GM21528 (cell line): ENCODE measurements around the gene IFNL4.
"Not testable (repeated sequence)": the region's sequence is repeated elsewhere in the genome, so short reads cannot be mapped to it uniquely, and the experiment has no call there.

Experiments used
- ATAC-seq: cut with Tn5 transposase; IDR thresholded peaks from one replicate; pipeline ENCODE4 v1.9.1; 2021; ENCODE audit warnings: mild to moderate bottlenecking, moderate library complexity; ENCODE audit not compliant: unreplicated experiment, low FRiP score

IFNL4 gene

DNA sequence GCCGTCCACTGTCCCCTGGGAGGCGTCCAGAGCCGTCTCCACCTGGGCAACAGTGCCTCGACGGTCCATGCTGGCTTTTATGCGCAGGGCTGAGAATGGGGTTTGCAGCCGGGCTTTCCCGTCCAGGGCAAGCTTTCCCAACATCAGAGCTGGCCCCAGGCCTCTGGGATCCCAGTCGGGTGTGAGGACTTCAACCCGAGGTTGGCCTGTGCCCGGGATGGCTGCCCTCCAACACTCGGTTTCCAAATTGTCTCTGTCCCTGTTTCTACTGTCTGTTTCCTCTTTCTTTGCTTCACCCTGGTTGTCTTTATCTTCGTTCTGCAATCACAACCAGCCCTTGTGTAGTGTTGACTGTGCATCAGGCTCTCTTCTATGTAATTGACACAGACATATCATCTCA, at the start of gene IFNL4:
IFNL4 (minus strand) TSS at position 51 of the 400 bp plus-strand sequence.
- ATAC-seq = no peak

DNA sequence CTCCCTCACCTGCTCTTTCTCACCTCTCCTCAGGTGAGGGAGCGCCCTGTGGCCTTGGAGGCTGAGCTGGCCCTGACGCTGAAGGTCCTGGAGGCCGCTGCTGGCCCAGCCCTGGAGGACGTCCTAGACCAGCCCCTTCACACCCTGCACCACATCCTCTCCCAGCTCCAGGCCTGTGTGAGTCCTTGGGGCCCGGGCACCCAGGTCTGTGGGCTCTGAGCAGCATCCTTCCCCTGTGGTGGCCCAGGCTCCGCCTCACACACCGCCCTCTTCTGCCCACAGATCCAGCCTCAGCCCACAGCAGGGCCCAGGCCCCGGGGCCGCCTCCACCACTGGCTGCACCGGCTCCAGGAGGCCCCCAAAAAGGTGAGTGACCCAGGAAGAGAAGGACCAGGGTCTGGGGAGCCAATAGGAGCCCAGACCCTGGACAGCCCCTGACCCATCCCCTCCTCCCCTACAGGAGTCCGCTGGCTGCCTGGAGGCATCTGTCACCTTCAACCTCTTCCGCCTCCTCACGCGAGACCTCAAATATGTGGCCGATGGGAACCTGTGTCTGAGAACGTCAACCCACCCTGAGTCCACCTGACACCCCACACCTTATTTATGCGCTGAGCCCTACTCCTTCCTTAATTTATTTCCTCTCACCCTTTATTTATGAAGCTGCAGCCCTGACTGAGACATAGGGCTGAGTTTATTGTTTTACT, 49.4 kb upstream of the IFNL4 start:
- ATAC-seq = no peak

DNA sequence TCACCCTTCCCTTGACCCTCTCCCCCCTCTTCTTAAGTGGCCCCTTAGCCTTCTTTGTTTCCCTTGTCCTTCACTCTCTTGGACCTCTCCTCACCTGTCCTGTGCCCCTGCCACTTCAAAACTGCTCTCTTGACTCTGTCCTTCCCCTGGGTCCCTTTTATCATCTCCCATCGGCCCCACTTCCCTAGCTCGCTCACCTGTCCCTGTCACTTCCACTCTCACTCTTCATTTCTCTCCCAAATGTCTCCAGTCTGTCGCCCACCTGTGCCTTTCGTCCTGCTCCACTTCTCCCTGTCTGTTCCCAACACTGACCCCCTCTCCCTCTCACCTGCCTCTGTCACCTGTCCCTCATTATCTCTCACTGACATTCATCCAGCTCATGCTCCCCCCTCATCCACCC, 48.2 kb upstream of the IFNL4 start:
- ATAC-seq = no peak

DNA sequence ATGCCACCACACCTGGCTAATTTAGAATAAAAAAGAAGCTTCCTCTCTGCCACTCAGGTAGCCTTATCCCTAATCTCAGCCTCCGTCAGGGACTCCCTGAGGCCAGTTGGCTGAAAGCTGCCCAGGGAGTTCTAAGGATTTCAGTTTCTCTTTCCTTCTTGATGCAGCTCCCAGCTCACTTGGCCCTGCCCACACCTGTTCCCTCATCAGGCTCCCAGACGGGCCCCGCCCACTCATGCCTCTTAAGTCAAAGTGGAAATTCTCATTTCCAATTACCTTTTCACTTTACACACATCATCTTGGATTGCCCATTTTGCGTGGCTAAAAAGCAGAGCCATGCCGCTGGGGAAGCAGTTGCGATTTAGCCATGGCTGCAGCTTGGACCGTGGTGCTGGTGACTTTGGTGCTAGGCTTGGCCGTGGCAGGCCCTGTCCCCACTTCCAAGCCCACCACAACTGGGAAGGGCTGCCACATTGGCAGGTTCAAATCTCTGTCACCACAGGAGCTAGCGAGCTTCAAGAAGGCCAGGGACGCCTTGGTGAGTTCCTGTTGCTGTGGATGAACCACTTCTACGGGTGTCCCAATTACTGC, 47.5 kb upstream of the IFNL4 start, which contains the start of gene IFNL1:
IFNL1 (plus strand) TSS at position 353 of the 591 bp plus-strand sequence; CDS start at position 368, 15 bp downstream.
- no peak for ATAC-seq

DNA sequence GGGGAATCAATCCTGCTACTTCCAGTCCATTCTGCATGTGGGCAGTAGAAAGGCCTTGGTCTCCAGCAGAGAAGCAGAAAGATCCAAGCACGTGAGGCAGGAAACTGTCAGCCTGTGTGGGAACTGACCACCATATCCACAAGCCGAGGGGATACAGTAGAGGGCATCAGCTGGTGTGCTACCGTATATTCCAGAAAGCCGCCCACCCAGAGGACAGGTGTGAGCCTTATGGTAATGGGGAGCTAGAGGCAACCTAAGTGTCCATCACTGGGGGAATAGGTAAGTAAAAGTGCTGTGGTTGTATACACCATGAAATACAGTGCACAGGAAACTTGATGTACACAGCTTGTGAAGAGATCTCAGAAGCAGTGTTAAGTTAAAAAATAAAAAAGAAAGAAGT, 44.7 kb upstream of the IFNL4 start:
- no peak for ATAC-seq

DNA sequence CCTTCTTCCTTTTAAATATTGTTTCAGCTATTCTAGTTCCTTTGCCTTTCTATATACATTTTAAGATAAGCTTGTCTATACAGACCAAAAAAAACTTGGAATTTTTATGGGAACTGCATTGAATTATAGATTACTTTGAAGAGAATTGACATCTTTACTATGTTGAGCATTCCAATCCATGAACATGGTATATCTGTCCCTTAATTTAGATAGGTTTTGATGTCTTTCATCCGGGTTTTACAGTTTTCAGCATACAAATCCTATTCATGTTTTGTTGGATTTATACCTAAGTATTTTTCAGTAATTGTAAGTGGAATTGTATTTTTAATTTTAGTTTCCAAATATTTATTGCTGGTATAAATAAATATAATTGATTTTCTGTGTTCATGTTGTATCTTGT, 35.4 kb upstream of the IFNL4 start:
- ATAC-seq = no peak

DNA sequence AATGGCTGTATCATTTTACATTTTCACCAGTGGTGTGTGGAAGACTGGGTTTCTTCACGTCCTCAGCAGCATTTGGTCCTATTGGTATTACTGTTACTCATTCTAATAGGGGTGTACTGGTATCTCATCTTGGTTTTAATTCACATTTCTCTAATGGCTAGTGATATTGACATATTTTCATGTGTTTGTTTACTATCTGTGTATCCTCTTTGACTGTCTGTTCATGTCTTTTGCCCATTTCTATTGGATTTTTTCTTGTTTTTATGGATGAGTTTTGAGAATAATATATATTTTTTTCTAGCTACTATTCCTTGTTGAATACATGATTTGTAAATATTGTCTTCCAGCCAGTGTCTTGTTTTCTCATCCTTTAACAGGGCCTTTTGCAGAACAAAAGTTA, 33.4 kb upstream of the IFNL4 start:
- no peak for ATAC-seq

DNA sequence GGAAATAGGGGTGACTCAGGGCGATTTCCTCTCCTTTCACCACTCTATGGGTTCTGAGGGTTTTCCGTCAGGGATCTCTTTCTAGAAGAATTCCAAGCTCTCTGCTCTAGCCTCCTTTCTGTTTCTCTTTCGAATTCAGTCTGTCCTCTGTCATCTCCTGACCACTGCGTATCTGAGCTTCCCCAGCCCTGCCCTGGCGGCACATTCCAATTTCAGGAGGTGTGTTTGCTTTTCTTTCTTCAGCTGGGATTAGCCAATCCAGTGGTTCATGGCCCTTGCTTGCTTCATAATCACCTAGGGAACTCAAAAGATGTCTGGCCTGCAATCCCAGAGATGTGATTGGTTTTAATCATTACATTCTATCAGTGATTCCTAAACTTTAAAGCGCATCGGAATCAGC, 28.9 kb upstream of the IFNL4 start:
- no peak for ATAC-seq

DNA sequence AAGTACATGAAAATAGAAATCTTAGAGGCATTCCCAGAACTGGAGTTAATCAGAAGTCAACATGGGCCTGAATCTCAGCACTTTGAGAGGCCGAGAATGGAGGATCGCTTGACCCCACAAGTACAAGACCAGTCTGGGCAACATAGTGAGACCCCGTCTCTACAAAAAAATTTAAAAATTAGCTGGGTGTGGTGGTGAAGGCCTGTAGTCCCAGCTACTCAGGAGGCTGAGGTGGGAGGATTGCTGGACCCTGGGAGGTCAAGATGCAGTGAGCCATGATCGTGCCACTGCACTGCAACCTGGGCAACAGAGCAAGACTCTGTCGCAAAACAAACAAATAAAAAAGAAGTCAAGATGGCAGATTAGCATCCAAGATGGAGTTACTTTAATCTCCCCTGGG, 28.1 kb upstream of the IFNL4 start:
- no peak for ATAC-seq

DNA sequence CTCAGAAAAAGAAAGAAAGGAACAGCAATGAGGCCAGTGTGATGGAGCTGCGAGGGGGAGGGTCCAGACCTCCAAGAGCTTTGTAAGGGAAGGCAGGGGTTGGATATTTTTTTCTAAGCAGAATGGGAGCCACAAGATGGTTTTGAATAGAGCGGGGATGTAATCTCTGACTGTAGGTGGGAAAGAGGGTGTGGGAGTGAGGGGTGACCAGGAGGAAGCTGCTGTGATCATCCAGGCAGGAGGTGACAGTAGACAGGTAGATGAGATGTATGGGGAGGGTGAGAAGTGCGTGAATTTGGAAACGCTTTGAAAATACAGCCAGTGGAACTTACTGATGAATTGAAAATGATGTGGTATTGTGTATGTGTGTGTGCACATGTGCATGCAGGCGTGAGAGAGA, 26.9 kb upstream of the IFNL4 start:
- no peak for ATAC-seq

DNA sequence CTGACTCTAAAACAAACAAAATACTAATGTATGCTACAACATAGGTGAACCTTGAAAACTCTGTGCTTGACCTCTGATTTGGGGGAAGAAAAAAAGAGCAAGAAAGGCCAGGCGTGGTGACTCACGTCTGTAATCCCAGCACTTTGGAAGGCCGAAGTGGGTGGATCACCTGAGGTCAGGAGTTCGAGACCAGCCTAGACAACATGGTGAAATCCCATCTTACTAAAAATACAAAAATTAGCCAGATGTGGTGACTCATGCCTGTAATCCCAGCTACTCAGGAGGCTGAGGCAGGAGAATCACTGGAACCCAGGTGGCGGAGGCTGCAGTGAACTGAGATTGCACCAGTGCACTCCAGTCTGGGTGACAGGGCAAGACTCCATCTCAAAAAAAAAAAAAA, 25.2 kb upstream of the IFNL4 start:
- not testable (repeated sequence) for ATAC-seq

DNA sequence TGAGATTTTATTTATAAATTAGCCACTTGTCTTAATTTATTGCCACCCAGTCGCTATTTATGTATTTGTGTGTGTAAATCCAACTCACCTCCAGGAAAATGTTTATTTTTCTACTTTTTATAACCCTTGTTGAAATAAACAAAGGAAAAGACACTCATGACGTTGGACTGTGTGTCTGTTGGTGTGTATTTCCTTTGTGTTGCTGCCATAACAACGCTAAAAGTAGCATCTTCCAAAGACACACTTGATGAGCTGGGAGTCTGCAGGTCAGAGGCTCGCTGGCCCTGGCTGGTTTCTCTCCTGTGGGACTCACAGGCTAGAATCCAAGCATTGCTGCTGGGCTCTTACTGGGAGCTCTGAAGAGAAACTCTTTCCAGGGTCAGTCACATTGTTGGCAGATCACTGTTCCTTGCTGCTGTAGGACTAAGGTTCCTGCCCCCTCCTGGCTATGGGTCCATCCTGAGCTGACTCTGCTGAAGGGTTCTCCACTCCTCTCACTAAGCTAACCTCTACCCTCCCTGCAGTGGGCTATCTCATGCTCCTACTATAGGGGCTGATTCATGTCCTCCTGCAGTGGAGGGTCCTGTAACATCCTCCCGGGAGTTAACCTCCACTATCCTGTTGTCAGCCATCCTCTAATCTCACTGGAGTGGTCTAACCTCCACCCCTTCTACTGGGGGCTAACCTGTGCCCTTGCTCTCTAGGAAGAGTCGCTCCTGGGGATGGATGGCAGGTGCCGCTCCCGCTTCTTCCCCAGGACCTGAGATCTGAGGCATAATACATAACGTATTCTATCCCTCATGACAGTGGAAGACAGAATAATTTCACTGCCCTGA, 21.6 kb upstream of the IFNL4 start:
- no peak for ATAC-seq

DNA sequence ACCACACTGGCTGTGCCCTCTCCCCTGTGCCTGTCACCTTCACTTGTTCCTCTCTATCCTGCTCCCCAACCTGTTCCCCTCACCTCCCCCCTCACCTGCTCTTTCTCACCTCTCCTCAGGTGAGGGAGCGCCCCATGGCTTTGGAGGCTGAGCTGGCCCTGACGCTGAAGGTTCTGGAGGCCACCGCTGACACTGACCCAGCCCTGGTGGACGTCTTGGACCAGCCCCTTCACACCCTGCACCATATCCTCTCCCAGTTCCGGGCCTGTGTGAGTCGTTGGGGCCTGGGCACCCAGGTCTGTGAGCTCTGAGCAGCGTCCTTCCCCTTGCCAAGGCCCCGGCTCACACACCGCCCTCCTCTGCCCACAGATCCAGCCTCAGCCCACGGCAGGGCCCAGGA, 20.7 kb upstream of the IFNL4 start:
- ATAC-seq = not testable (repeated sequence)

DNA sequence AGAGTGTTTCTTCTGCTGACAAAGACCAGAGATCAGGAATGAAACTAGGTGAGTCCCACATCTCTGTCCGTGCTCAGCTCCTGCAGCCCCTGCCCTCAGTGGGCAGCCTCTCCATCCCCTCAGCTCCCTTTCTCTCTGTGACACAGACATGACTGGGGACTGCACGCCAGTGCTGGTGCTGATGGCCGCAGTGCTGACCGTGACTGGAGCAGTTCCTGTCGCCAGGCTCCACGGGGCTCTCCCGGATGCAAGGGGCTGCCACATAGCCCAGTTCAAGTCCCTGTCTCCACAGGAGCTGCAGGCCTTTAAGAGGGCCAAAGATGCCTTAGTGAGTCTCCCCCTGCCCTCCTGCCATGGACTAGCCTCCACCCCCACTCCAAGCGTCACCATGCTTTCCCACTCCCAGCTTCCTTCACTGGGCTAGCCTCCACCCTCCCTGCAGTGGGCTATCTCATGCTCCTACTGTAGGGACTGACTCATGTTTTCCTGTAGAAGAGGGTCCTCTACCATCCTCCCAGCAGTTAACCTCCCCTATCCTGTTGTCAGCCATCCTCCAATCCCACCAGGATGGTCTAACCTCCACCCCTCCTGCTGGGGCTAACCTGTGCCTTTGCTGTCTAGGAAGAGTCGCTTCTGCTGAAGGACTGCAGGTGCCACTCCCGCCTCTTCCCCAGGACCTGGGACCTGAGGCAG, 20.0 kb upstream of the IFNL4 start:
- not testable (repeated sequence) for ATAC-seq

DNA sequence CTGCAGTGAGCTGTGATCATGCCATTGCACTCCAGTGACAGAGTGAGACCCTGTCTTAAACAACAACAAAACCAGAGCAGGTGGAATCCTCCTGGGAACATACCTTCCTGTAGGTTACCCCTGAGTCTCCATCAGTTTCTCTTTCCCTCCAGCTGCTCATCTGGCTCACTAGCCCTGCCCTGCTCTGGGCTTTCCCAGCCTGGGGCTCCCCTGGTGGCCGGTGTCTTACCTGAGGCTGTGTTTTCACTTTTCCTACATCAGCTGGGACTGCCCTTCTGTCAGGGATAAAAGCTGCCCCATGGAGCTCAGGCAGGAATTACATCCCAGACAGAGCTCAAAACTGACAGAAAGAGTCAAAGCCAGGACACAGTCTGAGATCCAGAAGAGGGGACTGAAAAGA, 19.4 kb upstream of the IFNL4 start, which contains the start of gene IFNL2:
IFNL2 (plus strand) TSS at position 312 of the 400 bp plus-strand sequence. CDS start 173 bp downstream, outside the sequence.
- not testable (repeated sequence) for ATAC-seq

DNA sequence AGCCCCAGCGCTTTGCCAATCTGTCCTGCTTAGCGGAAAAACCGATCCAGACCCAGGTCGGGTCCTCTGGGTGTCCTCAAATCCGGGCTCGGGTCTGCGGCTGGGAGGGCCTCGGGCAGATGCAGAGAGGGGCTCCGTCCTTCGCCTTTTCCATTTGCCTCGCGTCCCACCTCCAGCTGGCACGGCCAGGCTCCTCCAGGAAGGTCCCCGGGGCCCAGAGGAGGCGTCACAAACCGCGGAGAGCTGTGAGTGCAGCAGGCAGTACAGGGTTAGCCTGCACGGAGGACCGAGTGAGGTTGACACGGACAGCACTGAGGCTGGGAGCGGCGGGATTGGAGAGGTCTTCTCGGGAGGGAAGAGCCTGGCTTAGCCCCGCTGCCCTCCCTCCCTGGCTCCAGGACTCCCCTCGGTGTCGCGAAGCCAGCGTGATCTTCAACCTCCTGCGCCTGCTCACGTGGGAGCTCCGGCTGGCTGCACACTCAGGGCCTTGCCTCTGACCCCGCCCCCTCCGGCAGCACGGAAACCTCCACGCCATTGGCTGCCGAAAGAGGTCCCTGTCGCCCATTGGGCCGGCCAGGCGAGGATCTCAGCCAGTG, 16.8 kb upstream of the IFNL4 start:
- ATAC-seq = no peak

DNA sequence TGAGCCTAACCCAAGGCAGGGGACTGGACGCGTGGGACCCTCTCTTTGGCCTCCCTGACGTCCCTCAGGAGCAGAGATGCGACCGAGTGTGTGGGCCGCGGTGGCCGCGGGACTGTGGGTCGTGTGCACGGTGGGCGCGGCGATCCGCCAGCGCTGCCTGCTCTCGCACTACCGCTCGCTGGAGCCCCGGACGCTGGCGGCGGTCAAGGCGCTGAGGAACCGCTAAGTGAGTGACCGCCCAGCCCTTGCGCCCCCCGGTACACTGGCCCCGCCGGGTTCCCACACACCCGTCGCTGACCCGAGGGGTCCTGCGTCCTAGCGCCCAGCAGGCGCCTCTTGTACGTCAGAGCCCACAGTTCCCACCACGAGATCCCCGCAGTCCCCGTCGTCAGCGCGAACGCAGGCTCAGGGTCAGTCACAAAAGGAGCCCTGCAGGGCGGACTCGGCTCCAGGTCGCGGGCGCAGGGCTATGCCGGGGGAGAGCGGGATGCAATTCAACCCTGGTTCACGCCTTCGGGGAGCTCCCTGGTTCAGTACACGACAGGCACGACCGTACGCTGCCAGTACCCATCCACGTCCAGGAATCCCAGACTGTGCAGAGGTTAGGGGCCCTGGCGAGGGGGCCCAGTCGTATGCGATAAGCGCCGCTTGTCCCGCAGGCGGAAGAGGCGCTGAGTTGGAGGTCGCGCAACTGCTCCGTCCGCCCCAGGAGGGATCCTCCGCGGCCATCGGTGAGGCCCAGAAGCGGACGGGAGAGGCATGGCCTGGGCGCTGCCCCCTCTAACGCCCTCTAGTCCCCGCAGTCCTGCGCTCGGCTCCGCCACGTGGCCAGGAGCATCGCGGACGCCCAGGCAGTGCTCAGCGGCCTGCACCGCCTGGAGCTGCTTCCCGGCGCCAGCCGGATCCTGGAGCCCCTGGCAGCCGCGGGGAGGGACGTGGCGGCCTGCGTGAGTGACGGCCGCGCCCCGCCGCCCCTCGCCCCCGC, 15.9 kb upstream of the IFNL4 start:
- no peak for ATAC-seq

DNA sequence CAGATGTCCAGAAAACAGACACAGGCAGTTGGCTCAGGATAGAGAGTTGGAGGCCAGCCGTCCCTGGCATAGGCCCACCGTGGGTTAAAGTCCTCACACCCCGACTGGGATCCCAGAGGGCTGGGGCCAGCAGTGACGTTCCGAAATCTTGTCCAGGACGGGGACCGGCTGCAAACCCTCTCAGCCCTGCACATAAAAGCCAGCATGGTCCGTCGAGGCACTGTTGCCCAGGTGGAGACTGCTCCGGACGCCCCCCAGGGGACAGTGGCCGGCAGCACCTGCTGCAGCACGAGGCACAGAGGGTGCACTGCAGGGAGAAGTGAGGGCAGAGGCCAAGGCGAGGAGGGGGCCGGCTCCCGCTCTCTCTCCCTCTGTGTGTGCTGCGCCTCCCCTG, 15.3 kb upstream of the IFNL4 start:
- no peak for ATAC-seq

DNA sequence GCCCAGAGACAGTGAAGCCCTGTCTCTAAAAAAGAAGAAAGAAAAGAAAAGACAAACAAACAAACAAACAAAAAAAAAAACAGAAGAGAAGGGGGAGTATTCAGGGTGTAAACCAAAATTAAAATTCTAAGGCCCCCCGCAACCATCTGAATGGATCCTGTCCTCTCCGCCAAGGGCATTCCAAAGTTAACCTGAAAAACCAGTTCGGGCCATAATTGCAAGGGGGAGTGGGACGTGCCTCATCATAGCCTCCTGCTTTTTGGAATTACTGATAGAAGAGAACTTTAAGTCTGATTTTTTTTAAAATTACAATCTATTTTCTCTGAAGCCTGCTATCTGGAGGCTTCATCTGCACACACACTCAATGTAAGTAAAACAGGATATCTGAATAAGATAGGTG, 13.8 kb upstream of the IFNL4 start:
- no peak for ATAC-seq
